ENCODE measurements around the gene CD99L2.
"Not testable (repeated sequence)": the region's sequence is repeated elsewhere in the genome, so short reads cannot be mapped to it uniquely, and the experiment has no call there.

Gene CD99L2

DNA sequence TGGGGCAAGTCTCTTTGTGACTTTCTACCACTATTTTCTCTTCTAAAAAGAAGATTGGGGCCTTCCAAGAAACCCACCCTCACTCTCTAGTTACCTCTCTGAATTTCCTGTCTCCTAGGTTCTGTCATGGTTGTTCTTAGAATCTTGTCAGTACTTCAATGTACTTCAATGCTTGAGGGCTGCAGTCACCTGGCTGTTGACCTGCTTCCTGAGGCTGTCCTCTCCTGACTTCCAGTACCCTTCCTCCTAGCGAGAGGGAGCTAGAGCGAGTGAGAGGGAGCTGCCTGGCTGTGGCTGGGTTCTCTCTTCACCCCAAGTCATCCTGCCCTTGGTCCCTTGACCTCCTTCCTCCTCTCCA lies 17.7 kb downstream of the CD99L2 start:
- no peak overlapping the region for H3K4me3 ChIP-seq (ENCODE audit: low read depth, low read length)
- no peak for DNase-seq (ENCODE audit: low read depth)

DNA sequence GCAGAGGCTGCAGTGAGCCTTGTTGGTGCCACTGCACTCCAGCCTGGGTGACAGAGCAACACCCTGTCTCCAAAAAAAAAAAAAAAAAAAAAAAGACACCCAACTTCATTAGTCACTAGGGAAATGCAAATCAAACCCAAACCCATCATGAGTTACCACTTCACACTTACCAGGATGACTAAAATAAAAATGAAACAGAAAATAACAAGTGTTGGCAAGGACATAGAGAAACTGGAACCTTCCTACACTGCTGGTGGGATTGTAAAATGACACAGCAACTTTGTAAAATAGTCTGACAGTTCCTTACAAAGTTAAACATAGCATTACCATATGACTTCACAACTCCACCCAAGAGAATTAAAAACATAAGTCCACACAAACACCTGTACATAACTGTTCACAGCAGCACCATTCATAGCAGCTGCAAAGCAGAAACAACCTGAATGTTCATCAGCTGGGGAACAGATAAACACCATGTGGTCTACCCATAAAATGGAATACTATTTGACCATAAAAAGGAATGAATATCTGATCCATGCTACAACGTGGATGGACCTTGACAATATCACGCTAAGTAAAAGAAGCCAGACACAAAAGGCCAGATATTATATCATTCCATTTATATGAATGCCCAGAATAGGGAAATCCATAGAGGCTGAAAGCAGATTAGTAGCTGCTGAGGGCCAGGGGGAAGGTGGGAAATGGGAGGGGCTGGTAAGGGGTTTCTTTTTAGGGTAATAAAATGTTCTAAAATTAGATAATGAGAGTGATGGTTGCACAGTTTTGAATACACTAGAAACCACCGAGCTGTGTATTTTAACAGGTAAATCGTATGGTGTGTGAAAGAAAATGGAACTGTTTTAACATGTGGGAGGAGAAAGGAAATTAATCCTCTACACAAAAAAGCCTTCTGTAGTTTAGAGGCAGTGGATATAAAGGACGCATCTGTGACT lies 18.3 kb downstream of the CD99L2 start:
- DNase-seq (ENCODE audit: low read depth): no peak
- no peak overlapping the region for H3K4me3 ChIP-seq (ENCODE audit: low read depth, low read length)
- TF ChIP-seq, protein P1, sequence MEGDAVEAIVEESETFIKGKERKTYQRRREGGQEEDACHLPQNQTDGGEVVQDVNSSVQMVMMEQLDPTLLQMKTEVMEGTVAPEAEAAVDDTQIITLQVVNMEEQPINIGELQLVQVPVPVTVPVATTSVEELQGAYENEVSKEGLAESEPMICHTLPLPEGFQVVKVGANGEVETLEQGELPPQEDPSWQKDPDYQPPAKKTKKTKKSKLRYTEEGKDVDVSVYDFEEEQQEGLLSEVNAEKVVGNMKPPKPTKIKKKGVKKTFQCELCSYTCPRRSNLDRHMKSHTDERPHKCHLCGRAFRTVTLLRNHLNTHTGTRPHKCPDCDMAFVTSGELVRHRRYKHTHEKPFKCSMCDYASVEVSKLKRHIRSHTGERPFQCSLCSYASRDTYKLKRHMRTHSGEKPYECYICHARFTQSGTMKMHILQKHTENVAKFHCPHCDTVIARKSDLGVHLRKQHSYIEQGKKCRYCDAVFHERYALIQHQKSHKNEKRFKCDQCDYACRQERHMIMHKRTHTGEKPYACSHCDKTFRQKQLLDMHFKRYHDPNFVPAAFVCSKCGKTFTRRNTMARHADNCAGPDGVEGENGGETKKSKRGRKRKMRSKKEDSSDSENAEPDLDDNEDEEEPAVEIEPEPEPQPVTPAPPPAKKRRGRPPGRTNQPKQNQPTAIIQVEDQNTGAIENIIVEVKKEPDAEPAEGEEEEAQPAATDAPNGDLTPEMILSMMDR (conservative IDR thresholded peaks at IDR 0.05; ENCODE audit: low read depth, low read length): no peak

More for the DNA sequence above, 17.7 kb downstream of the CD99L2 start:
- TF ChIP-seq, protein P1 (conservative IDR thresholded peaks at IDR 0.05; ENCODE audit: low read depth, low read length): no peak

DNA sequence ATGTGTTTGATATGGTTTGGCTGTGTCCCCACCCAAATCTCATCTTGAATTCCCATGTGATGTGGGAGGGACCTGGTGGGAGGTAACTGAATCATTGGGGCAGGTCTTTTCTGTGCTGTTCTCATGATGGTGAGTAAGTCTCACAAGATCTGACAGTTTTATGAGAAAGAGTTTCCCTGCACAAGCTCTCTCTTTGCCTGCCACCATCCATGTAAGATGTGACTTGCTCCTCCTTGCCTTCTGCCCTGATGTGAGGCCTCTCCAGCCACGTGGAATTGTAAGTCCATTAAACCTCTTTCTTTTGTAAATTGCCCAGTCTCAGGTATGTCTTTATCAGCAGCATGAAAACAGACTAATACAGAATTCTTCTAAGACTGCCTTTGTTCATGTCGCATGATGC lies 22.8 kb downstream of the CD99L2 start:
- not testable (repeated sequence) for DNase-seq (ENCODE audit: low read depth); H3K4me3 ChIP-seq (ENCODE audit: low read depth, low read length)

DNA sequence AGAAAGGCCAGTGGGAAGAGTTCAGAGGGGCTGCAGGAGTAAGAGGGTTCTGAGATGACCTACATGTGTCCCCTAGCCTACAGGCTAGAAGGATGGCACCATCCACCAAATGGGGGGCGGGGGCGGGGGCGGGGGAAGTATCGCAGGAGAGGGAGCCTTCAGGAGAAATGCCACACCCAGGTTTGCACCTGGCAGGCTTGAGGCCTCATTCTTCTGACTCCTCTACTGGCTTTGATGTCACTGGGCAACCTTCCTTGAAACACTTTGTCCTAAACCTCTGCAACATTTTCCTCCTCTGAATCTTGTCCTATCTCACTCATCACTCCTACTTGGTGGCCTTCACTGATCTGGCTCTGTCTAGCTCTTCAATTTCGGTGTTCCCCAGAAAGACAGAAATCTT lies 24.0 kb downstream of the CD99L2 start:
- H3K4me3 ChIP-seq (ENCODE audit: low read depth, low read length): no peak overlapping the region
- TF ChIP-seq, protein P1 (conservative IDR thresholded peaks at IDR 0.05; ENCODE audit: low read depth, low read length): no peak
- DNase-seq (ENCODE audit: low read depth): no peak

DNA sequence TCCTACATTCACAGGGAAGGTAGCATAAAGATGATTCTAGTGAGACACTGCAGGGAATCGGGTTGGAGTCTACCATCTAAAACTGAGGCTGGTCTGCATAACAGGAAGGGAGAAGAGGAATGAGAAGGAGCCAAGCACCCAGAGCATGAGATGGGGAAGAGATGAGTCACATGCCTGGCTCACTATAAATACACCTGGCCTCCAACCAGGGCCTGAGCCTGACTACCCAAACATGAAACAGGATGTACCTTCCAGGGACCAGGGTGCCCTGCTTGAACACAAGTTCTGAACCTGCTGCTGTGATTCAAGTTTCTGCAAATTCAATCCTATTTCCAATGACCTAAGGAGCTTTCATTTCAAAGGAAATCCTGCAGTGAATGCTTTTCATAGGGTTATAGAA lies 24.9 kb downstream of the CD99L2 start:
- DNase-seq (ENCODE audit: low read depth): peak; percentile 32
- TF ChIP-seq, protein P1 (conservative IDR thresholded peaks at IDR 0.05; ENCODE audit: low read depth, low read length): no peak
- no peak overlapping the region for H3K4me3 ChIP-seq (ENCODE audit: low read depth, low read length)

DNA sequence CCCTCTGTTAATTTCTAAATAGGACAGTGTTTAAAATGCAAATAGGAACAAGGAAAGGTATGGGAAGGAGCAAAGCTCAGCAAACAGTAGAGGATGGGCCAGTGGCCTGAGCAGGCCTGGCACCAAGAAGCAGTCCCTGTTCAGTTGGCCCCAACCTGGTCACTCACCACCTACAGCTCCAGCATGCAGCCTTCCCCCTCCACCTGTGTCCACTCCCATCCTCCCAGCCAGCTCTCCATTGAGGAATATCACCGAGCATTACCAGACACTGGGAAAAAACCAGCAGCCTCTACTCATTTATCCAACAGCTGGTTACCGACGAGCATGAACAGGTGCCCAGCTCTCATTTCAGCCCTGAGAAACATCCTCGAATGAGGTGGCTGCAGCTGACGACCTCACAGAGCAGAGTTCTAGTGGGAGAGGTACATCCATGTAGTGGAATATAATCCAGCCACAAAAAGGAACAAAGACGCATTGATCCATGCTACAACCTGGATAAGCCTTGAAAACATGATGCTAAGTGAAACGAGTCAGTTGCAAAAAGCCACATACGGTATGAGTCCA lies 25.6 kb downstream of the CD99L2 start:
- H3K4me3 ChIP-seq (ENCODE audit: low read depth, low read length): no peak overlapping the region
- DNase-seq (ENCODE audit: low read depth): no peak
- TF ChIP-seq, protein P1 (conservative IDR thresholded peaks at IDR 0.05; ENCODE audit: low read depth, low read length): no peak

DNA sequence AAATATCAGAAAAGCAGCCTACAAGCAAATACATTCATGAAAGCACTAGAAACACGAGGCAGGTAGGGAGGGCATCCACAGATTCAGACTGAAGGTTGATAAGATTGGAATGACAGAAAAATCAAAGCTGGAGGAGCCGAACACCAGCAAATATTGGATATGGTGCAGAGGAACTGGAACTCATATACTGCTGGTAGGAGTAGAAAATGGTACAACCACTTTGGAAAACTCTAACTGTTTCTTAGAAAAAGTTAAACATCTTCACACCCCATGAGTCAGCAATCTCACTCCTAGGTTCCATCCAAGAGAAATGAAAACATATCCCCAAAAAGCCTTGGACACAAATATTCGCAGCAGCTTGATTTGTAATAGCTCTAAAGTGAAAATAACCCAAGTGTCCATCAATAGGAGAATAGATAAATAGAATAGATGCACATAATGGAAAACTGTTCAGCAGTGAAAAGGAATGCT lies 27.1 kb downstream of the CD99L2 start:
- TF ChIP-seq, protein P1 (conservative IDR thresholded peaks at IDR 0.05; ENCODE audit: low read depth, low read length): no peak
- H3K4me3 ChIP-seq (ENCODE audit: low read depth, low read length): no peak overlapping the region
- no peak for DNase-seq (ENCODE audit: low read depth)
